Stomach (tissue), 9 donors: ENCODE results near the gene VEZT. TPM values are rescaled to one million over a fixed set of nuclear protein-coding genes. Genes with fewer than 3 reads are reported as not detected.

ENCODE experiments used
- DNase-seq, 2 donors: peaks; one replicate each; pipeline versions ENCODE4 v3.0.0 to v3.0.0-alpha.2; 2013 to 2019
- H3K27ac ChIP-seq, 5 donors: fragments of 200-600 bp in 4 of 5; sonication (generic) in 4 of 5; one replicate each; pipeline ENCODE4 v1.5.1; 2013 to 2019; ENCODE audit warnings: mild to moderate bottlenecking in 1 of 5, moderate library complexity in 1 of 5
- H3K27me3 ChIP-seq, 3 donors: fragments of 200-600 bp; sonication (generic); one replicate each; pipeline ENCODE4 v1.5.1; 2017 to 2019; ENCODE audit warnings: mixed run types in 1 of 3
- H3K36me3 ChIP-seq, 4 donors: fragments of 200-600 bp; sonication (generic); 1 replicate in 3 of 4; 2 replicates in 1 of 4; pipeline ENCODE4 v1.5.1; 2016 to 2019
- H3K4me1 ChIP-seq, 4 donors: fragments of 200-600 bp; sonication (generic); one replicate each; pipeline ENCODE4 v1.5.1; 2016 to 2019
- H3K4me3 ChIP-seq, 4 donors: fragments of 200-600 bp; sonication (generic) in 3 of 4; one replicate each; pipeline ENCODE4 v1.5.1; 2016 to 2019; ENCODE audit warnings: mild to moderate bottlenecking in 1 of 4
- H3K9me3 ChIP-seq, 4 donors: fragments of 200-600 bp; sonication (generic); one replicate each; pipeline ENCODE4 v1.5.1; 2016 to 2019
- EP300 ChIP-seq: sonication (generic); formaldehyde crosslinking; IDR thresholded peaks from one replicate; pipeline ENCODE4 v1.6.1; 2017; ENCODE audit warnings: antibody characterized with exemption
- POLR2A ChIP-seq, 4 donors: fragments of 450-650 bp; IDR thresholded peaks; one replicate each; pipeline ENCODE4 v1.6.1; 2016; ENCODE audit warnings: antibody characterized with exemption in 4 of 4, control low read depth in 2 of 4, mild to moderate bottlenecking in 1 of 4, moderate library complexity in 1 of 4
- POLR2AphosphoS5 ChIP-seq, 3 donors: sonication (generic); formaldehyde crosslinking; IDR thresholded peaks; one replicate each; pipeline ENCODE4 v1.6.1; 2016; ENCODE audit warnings: antibody characterized with exemption in 3 of 3
- WGBS, 5 donors: extraction: QIAGEN DNeasy Blood & Tissue Kit in 3 of 5; methylation state at CpG; one replicate each; pipeline versions ENCODE4 v1.1.5 to v1.1.7; 2013 to 2018; 5-methylcytosine and 5-hydroxymethylcytosine counted together
- intact Hi-C: fragments of 100-400 bp; cut with DNase I; formaldehyde crosslinking; loops from one replicate; pipeline ENCODE4 v1.15.1; 2023; ENCODE audit warnings: low total_unique reads
- polyA plus RNA-seq, 3 donors: library from polyadenylated mRNA; stranded (reverse); fragments of 200-250 nt; gene quantifications; one replicate each; pipeline ENCODE4 v1.2.3, GENCODE V29; 2013
- total RNA-seq, 5 donors: library from RNA; depleted of rRNA; stranded (reverse); fragments of >200 nt; gene quantifications; one replicate each; pipeline versions ENCODE4 v1.1.0 to v1.2.3, GENCODE V29; 2014 to 2016
- TF ChIP-seq, protein P1 (sequence below), 7 experiments: fragments of 450-650 bp in 4 of 7; fragments of 200-600 bp in 3 of 7; sonication (generic) in 3 of 7; IDR thresholded peaks; one replicate each; pipeline ENCODE4 v1.5.1; 2016 to 2019; ENCODE audit warnings: antibody characterized with exemption in 7 of 7, control low read depth in 2 of 7, mild to moderate bottlenecking in 1 of 7
- donor health status: healthy with polysubstance abuse.
- donor health status: Bipolar disorder and iron deficiency.
- donor health status: healthy.

The VEZT gene
- total and polyA plus RNA-seq, 8 donors, result 11.0 to 165 (median 46.7) TPM

DNA sequence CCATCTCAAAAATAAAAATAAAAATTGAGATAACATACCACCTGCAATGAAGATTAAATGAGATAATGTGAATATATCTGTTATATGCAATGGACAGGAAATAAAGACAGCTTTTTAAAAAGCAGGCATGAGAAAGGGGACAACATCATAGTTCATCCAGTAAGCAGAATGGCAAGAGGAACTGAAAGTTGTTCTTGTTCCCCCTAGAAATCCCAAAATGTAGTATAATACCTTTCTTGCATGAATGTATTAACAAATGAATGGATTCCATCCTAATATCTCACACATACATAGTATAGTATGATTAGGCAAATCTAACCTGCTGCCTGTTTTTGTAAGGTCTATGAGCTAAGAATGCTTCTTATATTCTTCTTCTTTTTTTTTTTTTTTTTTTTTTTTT lies 31.8 kb upstream of the VEZT start:
- Histone ChIP-seq H3K9me3 (no peaks in the 10 kb centered on the region), H3K27me3 (no peaks in the 10 kb centered on the region), H3K36me3 (no peaks in the 10 kb centered on the region), H3K4me1 (no peaks in the 10 kb centered on the region), H3K27ac (no peak overlapping the region), H3K4me3 (no peak overlapping the region)
- intact Hi-C loops, result no loop called here
- no peak for DNase-seq
- no peak for TF ChIP-seq EP300
- no peak for TF ChIP-seq POLR2A (IDR thresholded peaks at IDR 0.05)
- TF ChIP-seq, protein P1, sequence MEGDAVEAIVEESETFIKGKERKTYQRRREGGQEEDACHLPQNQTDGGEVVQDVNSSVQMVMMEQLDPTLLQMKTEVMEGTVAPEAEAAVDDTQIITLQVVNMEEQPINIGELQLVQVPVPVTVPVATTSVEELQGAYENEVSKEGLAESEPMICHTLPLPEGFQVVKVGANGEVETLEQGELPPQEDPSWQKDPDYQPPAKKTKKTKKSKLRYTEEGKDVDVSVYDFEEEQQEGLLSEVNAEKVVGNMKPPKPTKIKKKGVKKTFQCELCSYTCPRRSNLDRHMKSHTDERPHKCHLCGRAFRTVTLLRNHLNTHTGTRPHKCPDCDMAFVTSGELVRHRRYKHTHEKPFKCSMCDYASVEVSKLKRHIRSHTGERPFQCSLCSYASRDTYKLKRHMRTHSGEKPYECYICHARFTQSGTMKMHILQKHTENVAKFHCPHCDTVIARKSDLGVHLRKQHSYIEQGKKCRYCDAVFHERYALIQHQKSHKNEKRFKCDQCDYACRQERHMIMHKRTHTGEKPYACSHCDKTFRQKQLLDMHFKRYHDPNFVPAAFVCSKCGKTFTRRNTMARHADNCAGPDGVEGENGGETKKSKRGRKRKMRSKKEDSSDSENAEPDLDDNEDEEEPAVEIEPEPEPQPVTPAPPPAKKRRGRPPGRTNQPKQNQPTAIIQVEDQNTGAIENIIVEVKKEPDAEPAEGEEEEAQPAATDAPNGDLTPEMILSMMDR (IDR thresholded peaks at IDR 0.05), result no peak
- TF ChIP-seq POLR2AphosphoS5 (IDR thresholded peaks at IDR 0.05), result no peak

DNA sequence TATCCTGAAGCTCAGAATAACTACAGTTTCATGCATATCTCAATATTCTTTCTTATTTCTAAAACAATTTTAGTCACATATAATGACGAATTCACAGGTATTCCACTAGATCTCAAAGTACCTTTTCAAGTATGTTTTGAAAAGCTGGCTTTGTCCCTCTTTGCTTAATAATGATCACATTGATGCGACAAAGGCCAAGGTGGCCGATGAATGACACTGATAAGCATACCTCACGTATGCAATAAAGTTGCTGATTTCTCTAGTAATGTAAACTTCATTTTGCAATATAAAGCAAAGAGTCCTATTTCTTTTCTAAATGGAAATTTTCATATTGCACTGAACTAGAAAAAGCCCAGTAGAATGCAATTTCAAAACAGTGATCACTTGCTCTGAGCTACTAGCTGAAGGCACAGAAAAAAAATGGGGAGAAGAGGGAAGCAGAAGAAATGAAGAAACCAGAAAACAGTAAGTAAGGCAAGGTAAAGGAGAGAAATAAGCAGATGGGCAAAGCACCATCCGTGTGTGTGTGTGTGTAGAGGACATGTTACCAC lies 29.7 kb upstream of the VEZT start:
- Histone ChIP-seq H3K9me3 (no peaks in the 10 kb centered on the region), H3K4me1 (peaks cover 0 to 10% (median 0%) of the 10 kb centered on the region in 4 donors), H3K27me3 (no peaks in the 10 kb centered on the region), H3K36me3 (no peaks in the 10 kb centered on the region), H3K27ac (no peak overlapping the region), H3K4me3 (no peak overlapping the region)
- DNase-seq, result no peak
- WGBS, 5 donors, result 73 to 87% (median 81%) methylated on average over 5 of the region's 5 CpGs
- intact Hi-C loops, result no loop called here
- TF ChIP-seq POLR2A (IDR thresholded peaks at IDR 0.05) (no peak), EP300 (no peak), POLR2AphosphoS5 (IDR thresholded peaks at IDR 0.05) (no peak)
- TF ChIP-seq, protein P1 (IDR thresholded peaks at IDR 0.05), result no peak

DNA sequence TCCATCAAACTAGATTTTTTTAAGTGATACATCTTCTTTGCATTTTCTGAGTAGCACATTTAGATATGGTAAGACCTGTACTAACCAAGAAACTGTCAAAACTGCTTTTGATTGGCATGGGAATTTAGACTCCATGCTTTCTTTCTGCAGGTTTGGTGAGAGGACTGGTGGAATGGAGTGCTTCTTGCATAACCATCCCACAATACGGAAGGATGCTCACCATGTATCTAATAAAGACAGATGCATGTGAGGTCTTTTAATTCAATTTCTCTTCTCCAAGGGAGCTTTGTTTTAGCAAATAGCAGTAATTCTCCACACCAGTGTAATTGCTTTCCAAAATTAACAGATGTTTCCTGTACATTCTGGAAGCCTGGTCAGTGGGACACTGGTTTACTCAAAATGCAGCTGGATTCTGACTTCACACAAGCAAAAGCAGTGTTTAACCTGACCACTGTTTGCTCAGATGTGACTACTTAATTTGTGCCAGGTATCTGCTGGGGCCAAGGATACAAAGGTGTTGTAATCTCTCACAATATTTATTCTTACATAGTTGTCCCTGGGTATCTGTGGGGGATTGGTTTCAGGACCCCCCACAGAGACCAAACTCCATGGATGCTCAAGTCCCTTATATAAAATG lies 26.4 kb upstream of the VEZT start:
- no peak for DNase-seq
- WGBS, 5 donors, result 73 to 94% (median 81%) methylated on average over 1 of the region's 1 CpG
- no peaks in the 10 kb centered on the region for H3K36me3 ChIP-seq

DNA sequence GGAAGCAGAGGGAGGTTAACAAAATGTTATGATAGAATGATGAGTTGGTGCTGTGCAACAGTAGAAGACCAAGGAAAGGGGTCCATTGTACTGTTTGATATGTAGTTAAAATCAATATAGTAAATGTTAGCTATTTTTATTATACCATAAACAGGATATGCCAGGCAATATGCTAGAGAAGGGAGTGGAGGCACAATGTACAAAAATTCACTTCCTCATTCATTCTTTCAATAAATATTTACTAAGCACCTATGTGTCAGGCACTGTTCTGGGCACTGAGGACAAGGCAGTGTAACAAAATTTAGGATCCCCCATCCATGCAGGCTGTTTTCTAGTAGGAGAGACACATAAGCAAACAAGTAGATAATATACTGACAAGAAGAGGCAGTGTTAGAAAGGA lies 25.3 kb upstream of the VEZT start:
- Histone ChIP-seq H3K27me3 (no peaks in the 10 kb centered on the region), H3K4me1 (peaks cover 0 to 10% (median 0%) of the 10 kb centered on the region in 4 donors), H3K4me3 (no peak overlapping the region), H3K27ac (no peak overlapping the region), H3K9me3 (no peaks in the 10 kb centered on the region), H3K36me3 (no peaks in the 10 kb centered on the region)
- TF ChIP-seq POLR2AphosphoS5 (IDR thresholded peaks at IDR 0.05) (no peak), POLR2A (IDR thresholded peaks at IDR 0.05) (no peak), EP300 (no peak)
- TF ChIP-seq, protein P1 (IDR thresholded peaks at IDR 0.05), result no peak
- no peak for DNase-seq
- intact Hi-C loops, result loop anchor here (10.0 kb wide), 1 partner anchor 57 kb away; no protein-coding TSS in a partner anchor

More for the DNA sequence above, 26.4 kb upstream of the VEZT start:
- no peaks in the 10 kb centered on the region for H3K27me3 ChIP-seq
- TF ChIP-seq POLR2AphosphoS5 (IDR thresholded peaks at IDR 0.05) (no peak), POLR2A (IDR thresholded peaks at IDR 0.05) (no peak), EP300 (no peak)
- TF ChIP-seq, protein P1 (IDR thresholded peaks at IDR 0.05), result no peak
- no peaks in the 10 kb centered on the region for H3K9me3 ChIP-seq
- intact Hi-C loops, result loop anchor here (10.0 kb wide), 1 partner anchor 56 kb away; no protein-coding TSS in a partner anchor
- no peak overlapping the region for H3K4me3 ChIP-seq
- no peak overlapping the region for H3K27ac ChIP-seq
- peaks cover 0 to 10% (median 0%) of the 10 kb centered on the region in 4 donors for H3K4me1 ChIP-seq
